HEK293 (cell line): ENCODE results near the gene STUB1.

ENCODE experiments used
- CTCF ChIA-PET: fragments of 350-600 bp; formaldehyde crosslinking; extraction: SDS; loops from one replicate; lab custom pipeline; 2021; ENCODE audit warnings: antibody characterized with exemption; lab: Yijun Ruan, JAX
- POLR2A ChIA-PET: fragments of 300-600 bp; formaldehyde crosslinking; extraction: SDS; loops from one replicate; lab custom pipeline; 2020; ENCODE audit warnings: antibody characterized with exemption, inconsistent platforms; lab: Yijun Ruan, JAX
- H3K27ac ChIP-seq: fragments of 200-500 bp; sonication (Bioruptor generic); 2 replicates; pipeline ENCODE4 v1.5.1; 2014; ENCODE audit warnings: low read depth, low read length, control low read depth, inconsistent platforms; ENCODE audit errors: extremely low read depth
- H3K36me3 ChIP-seq, 2 experiments: fragments of 200-500 bp in 1 of 2; sonication (Bioruptor generic) in 1 of 2; 1 replicate in 1 of 2; 2 replicates in 1 of 2; pipeline ENCODE4 v1.5.1; 2014 to 2017; ENCODE audit warnings: inconsistent platforms in 2 of 2, low read length in 2 of 2; ENCODE audit not compliant: control insufficient read depth in 2 of 2, insufficient read depth in 1 of 2
- H3K4me1 ChIP-seq: fragments of 200-500 bp; sonication (Bioruptor generic); 2 replicates; pipeline ENCODE4 v1.5.1; 2014; ENCODE audit warnings: mild to moderate bottlenecking, low read length, inconsistent platforms; ENCODE audit not compliant: control insufficient read depth, insufficient read depth
- H3K4me3 ChIP-seq: 2 replicates; pipeline ENCODE4 v1.5.1; 2011; ENCODE audit warnings: low read depth, mild to moderate bottlenecking, control low read depth, low read length, moderate library complexity
- H3K9me3 ChIP-seq: fragments of 200-500 bp; sonication (Bioruptor generic); 2 replicates; pipeline ENCODE4 v1.5.1; 2014; ENCODE audit warnings: low read depth, low read length, inconsistent platforms; ENCODE audit not compliant: control insufficient read depth, insufficient read depth
- BCL11A ChIP-seq: fragments of 450-650 bp; formaldehyde crosslinking; IDR thresholded peaks from 2 replicates; pipeline ENCODE4 v1.5.1; 2016; ENCODE audit warnings: low read depth, missing biosample characterization, missing genetic modification characterization
- BCL11B ChIP-seq: fragments of 450-650 bp; formaldehyde crosslinking; IDR thresholded peaks from 2 replicates; pipeline ENCODE4 v1.5.1; 2016; ENCODE audit warnings: low read depth, missing biosample characterization, missing genetic modification characterization
- BCL6B ChIP-seq: fragments of 450-650 bp; formaldehyde crosslinking; IDR thresholded peaks from 2 replicates; pipeline ENCODE4 v1.5.1; 2017; ENCODE audit warnings: missing biosample characterization, missing genetic modification characterization
- EGR2 ChIP-seq: fragments of 450-650 bp; formaldehyde crosslinking; IDR thresholded peaks from 2 replicates; pipeline ENCODE4 v1.5.1; 2016; ENCODE audit warnings: low read depth, missing biosample characterization, missing genetic modification characterization
- HIC1 ChIP-seq: fragments of 450-650 bp; formaldehyde crosslinking; IDR thresholded peaks from 2 replicates; pipeline ENCODE4 v1.5.1; 2016; ENCODE audit warnings: missing biosample characterization, missing genetic modification characterization
- IKZF3 ChIP-seq: fragments of 450-650 bp; IDR thresholded peaks from 2 replicates; pipeline ENCODE4 v1.5.0; 2018; ENCODE audit warnings: missing biosample characterization, mild to moderate bottlenecking, missing genetic modification characterization, moderate library complexity
- KLF1 ChIP-seq: fragments of 450-650 bp; formaldehyde crosslinking; IDR thresholded peaks from 2 replicates; pipeline ENCODE4 v1.5.1; 2016; ENCODE audit warnings: missing biosample characterization, missing genetic modification characterization
- KLF17 ChIP-seq: fragments of 450-650 bp; formaldehyde crosslinking; IDR thresholded peaks from 2 replicates; pipeline ENCODE4 v1.5.1; 2016; ENCODE audit warnings: missing biosample characterization, missing genetic modification characterization
- TCF7L2 ChIP-seq: IDR thresholded peaks from 2 replicates; pipeline ENCODE4 v1.6.1; 2011; ENCODE audit warnings: low read depth, mild to moderate bottlenecking, inconsistent platforms, low read length, moderate library complexity, borderline replicate concordance
- TRIM28 ChIP-seq: IDR thresholded peaks from 2 replicates; pipeline ENCODE4 v1.6.1; 2011; ENCODE audit warnings: low read length, control low read depth, borderline replicate concordance
- ZBTB48 ChIP-seq: fragments of 450-650 bp; formaldehyde crosslinking; IDR thresholded peaks from 2 replicates; pipeline ENCODE4 v1.5.1; 2016; ENCODE audit warnings: missing biosample characterization, missing genetic modification characterization
- ZNF248 ChIP-seq: fragments of 450-650 bp; formaldehyde crosslinking; IDR thresholded peaks from 2 replicates; pipeline ENCODE4 v1.5.1; 2017; ENCODE audit warnings: missing biosample characterization, missing genetic modification characterization
- ZNF426 ChIP-seq: fragments of 450-650 bp; formaldehyde crosslinking; IDR thresholded peaks from 2 replicates; pipeline ENCODE4 v1.5.1; 2017; ENCODE audit warnings: missing biosample characterization, missing genetic modification characterization, mild to moderate bottlenecking, inconsistent platforms, moderate library complexity
- ZNF48 ChIP-seq: fragments of 450-650 bp; formaldehyde crosslinking; IDR thresholded peaks from 2 replicates; pipeline ENCODE4 v1.5.1; 2016; ENCODE audit warnings: missing biosample characterization, missing genetic modification characterization
- ZNF624 ChIP-seq: fragments of 450-650 bp; formaldehyde crosslinking; IDR thresholded peaks from 2 replicates; pipeline ENCODE4 v1.5.1; 2017; ENCODE audit warnings: missing biosample characterization, missing genetic modification characterization
- ZNF660 ChIP-seq: fragments of 450-650 bp; IDR thresholded peaks from 2 replicates; pipeline ENCODE4 v1.5.1; 2018; ENCODE audit warnings: missing biosample characterization, mild to moderate bottlenecking, missing genetic modification characterization
- ZNF701 ChIP-seq: fragments of 450-650 bp; formaldehyde crosslinking; IDR thresholded peaks from 2 replicates; pipeline ENCODE4 v1.5.1; 2016; ENCODE audit warnings: missing biosample characterization, missing genetic modification characterization
- ZNF704 ChIP-seq: fragments of 450-650 bp; formaldehyde crosslinking; IDR thresholded peaks from 2 replicates; pipeline ENCODE4 v1.5.1; 2016; ENCODE audit warnings: missing biosample characterization, missing genetic modification characterization
- ZNF830 ChIP-seq: fragments of 450-650 bp; IDR thresholded peaks from 2 replicates; pipeline ENCODE4 v1.5.0; 2018; ENCODE audit warnings: missing biosample characterization, missing genetic modification characterization, low read depth, mild to moderate bottlenecking, moderate library complexity
- ZSCAN18 ChIP-seq: fragments of 450-650 bp; formaldehyde crosslinking; IDR thresholded peaks from 2 replicates; pipeline ENCODE4 v1.5.1; 2016; ENCODE audit warnings: missing biosample characterization, missing genetic modification characterization

STUB1 gene

GRCh38 chr16:686459-687260 lies 6.5 kb downstream of the STUB1 start:
- Histone ChIP-seq H3K36me3 (peaks cover 3 to 63% of the 10 kb centered on the region in 2 experiments; a peak in 1 of 3 replicates), H3K4me3 (no peak overlapping the region), H3K27ac (no peak overlapping the region), H3K4me1 (peaks cover 6% of the 10 kb centered on the region; the same call in 1 of the 2 replicates), H3K9me3 (no peaks in the 10 kb centered on the region)
- CTCF ChIA-PET, result interaction anchor here (0.6 to 1.8 kb wide), 5 partner anchors 9 to 102 kb away, joined by 3 read pairs; partner anchors contain the start of genes CHTF18 and RPUSD1
- POLR2A ChIA-PET, result interaction anchor here (0.5 to 1.5 kb wide), 4 partner anchors 9 to 102 kb away, joined by 3 to 6 read pairs (median 4); partner anchors contain the start of genes CHTF18 and RPUSD1
- TF ChIP-seq ZNF624 (tag by site-specific recombination) (no peak), ZNF704 (no peak), ZNF48 (no peak), TRIM28 (no peak)

- no peaks in the 10 kb centered on the region for H3K4me1 ChIP-seq
These were observed 7.3 kb downstream of the STUB1 start for GRCh38 chr16:687499-687898.

GRCh38 chr16:689175-689897 lies 9.1 kb downstream of the STUB1 start:
- TF ChIP-seq TCF7L2, result no peak
- no peak for TF ChIP-seq BCL6B
- peak; percentile 76; the same call in 1 of the 2 replicates for TF ChIP-seq HIC1
- no peak for TF ChIP-seq ZNF426
- TF ChIP-seq BCL11B (tag by site-specific recombination), result peak; percentile 99
- peak; percentile 34; the same call in 1 of the 2 replicates for TF ChIP-seq ZNF660 (tag by site-specific recombination)
- peak; percentile 91; the same call in 1 of the 2 replicates for TF ChIP-seq BCL11A (tag by site-specific recombination)
- TF ChIP-seq KLF1 (tag by site-specific recombination), result no peak
- no peaks in the 10 kb centered on the region for H3K9me3 ChIP-seq
- H3K36me3 ChIP-seq, result peaks cover 0 to 43% of the 10 kb centered on the region in 2 experiments; a peak in 1 of 3 replicates
- no peaks in the 10 kb centered on the region for H3K4me1 ChIP-seq
- ChIA-PET POLR2A (interaction anchor here (0.6 to 2.9 kb wide), 13 partner anchors 8 to 337 kb away, joined by 3 to 20 read pairs (median 5); partner anchors contain the start of genes ANTKMT, AXIN1, CHTF18 and RHBDL1), CTCF (interaction anchor here (0.7 to 1.6 kb wide), 2 partner anchors 21 to 23 kb away, joined by 4 to 5 read pairs; no protein-coding TSS in a partner anchor)
- H3K27ac ChIP-seq, result peak overlapping the region; percentile 73
- H3K4me3 ChIP-seq, result peak overlapping the region; percentile 87

More at GRCh38 chr16:687499-687898, 7.3 kb downstream of the STUB1 start:
- Histone ChIP-seq H3K27ac (no peak overlapping the region), H3K4me3 (no peak overlapping the region), H3K36me3 (peaks cover 0 to 55% of the 10 kb centered on the region in 2 experiments; a peak in 1 of 3 replicates), H3K9me3 (no peaks in the 10 kb centered on the region)
- CTCF ChIA-PET, result interaction anchor here (0.6 kb wide), 1 partner anchor 101 kb away, joined by 3 read pairs; the partner anchor contains the start of genes CHTF18 and RPUSD1
- POLR2A ChIA-PET, result interaction anchor here (0.5 to 1.5 kb wide), 4 partner anchors 8 to 123 kb away, joined by 3 to 6 read pairs (median 4); partner anchors contain the start of genes CHTF18 and RPUSD1
- TF ChIP-seq ZNF830 (tag by site-specific recombination) (no peak), ZNF701 (tag by site-specific recombination) (no peak), KLF17 (tag by site-specific recombination) (no peak), ZBTB48 (tag by site-specific recombination) (no peak), ZNF248 (tag by site-specific recombination) (no peak), ZSCAN18 (tag by site-specific recombination) (no peak), IKZF3 (no peak), EGR2 (tag by site-specific recombination) (no peak)
